ENCODE measurements around the gene RAPGEF6. TPM values are rescaled to one million over a fixed set of nuclear protein-coding genes. Genes with fewer than 3 reads are reported as not detected.

The RAPGEF6 gene
- polyA plus RNA-seq, 1 donor from 2014 or later = 121 TPM

- Histone ChIP-seq H2AFZ (ENCODE audit: low read depth, low read length) (peak overlapping the region; percentile 90), H3K79me2 (replicated peaks; ENCODE audit: insufficient read depth, low read length) (peaks cover 34% of the 10 kb centered on the region), H3K36me3 (ENCODE audit: insufficient read depth, low read length) (no peaks in the 10 kb centered on the region), H3K9me3 (ENCODE audit: low read length) (no peaks in the 10 kb centered on the region), H4K20me1 (ENCODE audit: insufficient read depth) (no peaks in the 10 kb centered on the region), H3F3A (ENCODE audit: insufficient read depth, low read length, poor library complexity, severe bottlenecking) (peaks cover 8% of the 10 kb centered on the region), H3K27me3 (ENCODE audit: insufficient read depth, low read depth, low read length) (no peaks in the 10 kb centered on the region), H3K4me2 (ENCODE audit: low read length) (peak overlapping the region; percentile 88), H3K27ac (ENCODE audit: low read length) (peak overlapping the region; percentile 97), H3K4me3 (ENCODE audit: low read length) (peak overlapping the region; percentile 82), H3K9ac (ENCODE audit: low read length) (peak overlapping the region; percentile 91), H3K9me2 (ENCODE audit: insufficient read depth, low read length) (no peaks in the 10 kb centered on the region)
- TF ChIP-seq MXI1 (conservative IDR thresholded peaks at IDR 0.05; ENCODE audit: poor library complexity, severe bottlenecking) (no peak), EP300 (conservative IDR thresholded peaks at IDR 0.05; ENCODE audit: poor library complexity, severe bottlenecking) (no peak), REST (IDR thresholded peaks at IDR 0.05; ENCODE audit: borderline replicate concordance) (peak; percentile 69), SMC3 (conservative IDR thresholded peaks at IDR 0.05; ENCODE audit: poor library complexity) (no peak), TAF1 (IDR thresholded peaks at IDR 0.05; ENCODE audit: low read depth) (peak; percentile 2), EZH2 (IDR thresholded peaks at IDR 0.05; ENCODE audit: borderline replicate concordance, insufficient read depth, low read length, poor library complexity, severe bottlenecking) (no peak), RAD21 (conservative IDR thresholded peaks at IDR 0.05) (no peak), CTCF (IDR thresholded peaks at IDR 0.05; ENCODE audit: poor library complexity, severe bottlenecking) (no peak), POLR2AphosphoS5 (IDR thresholded peaks at IDR 0.05) (no peak)
Observed at GRCh38 chr5:131635684-131636572, 899 bp upstream of the RAPGEF6 start.

GRCh38 chr5:131634666-131634995 is 398 bp downstream of the RAPGEF6 start:
- H3K4me2 ChIP-seq (ENCODE audit: low read length) = peak overlapping the region; percentile 53
- no peak for TF ChIP-seq POLR2AphosphoS5 (IDR thresholded peaks at IDR 0.05)
- TF ChIP-seq RAD21 (conservative IDR thresholded peaks at IDR 0.05) = peak; percentile 30
- peak overlapping the region; percentile 97 for H3K27ac ChIP-seq (ENCODE audit: low read length)
- no peaks in the 10 kb centered on the region for H3K9me2 ChIP-seq (ENCODE audit: insufficient read depth, low read length)
- H3K36me3 ChIP-seq (ENCODE audit: insufficient read depth, low read length) = no peaks in the 10 kb centered on the region
- H3K9me3 ChIP-seq (ENCODE audit: low read length) = no peaks in the 10 kb centered on the region
- H4K20me1 ChIP-seq (ENCODE audit: insufficient read depth) = no peaks in the 10 kb centered on the region
- peak overlapping the region; percentile 91 for H3K9ac ChIP-seq (ENCODE audit: low read length)
- H3K27me3 ChIP-seq (ENCODE audit: insufficient read depth, low read depth, low read length) = no peaks in the 10 kb centered on the region
- H2AFZ ChIP-seq (ENCODE audit: low read depth, low read length) = peak overlapping the region; percentile 90
- H3F3A ChIP-seq (ENCODE audit: insufficient read depth, low read length, poor library complexity, severe bottlenecking) = peaks cover 8% of the 10 kb centered on the region
- peak overlapping the region; percentile 82 for H3K4me3 ChIP-seq (ENCODE audit: low read length)
- peaks cover 35% of the 10 kb centered on the region for H3K79me2 ChIP-seq (replicated peaks; ENCODE audit: insufficient read depth, low read length)

All from neural cell (in vitro differentiated cells).